IPS-20b (cell line): ENCODE measurements around the gene ADH1C.

Source experiments
- H3K27ac ChIP-seq: one replicate; pipeline ENCODE4 v1.5.1; 2013; ENCODE audit warnings: low read length
- H3K27me3 ChIP-seq: 2 replicates; pipeline ENCODE4 v1.6.1; 2013; ENCODE audit warnings: mild to moderate bottlenecking, low read length, inconsistent platforms; ENCODE audit not compliant: insufficient read depth
- H3K36me3 ChIP-seq: 2 replicates; pipeline ENCODE4 v1.6.1; 2013; ENCODE audit warnings: low read depth, mild to moderate bottlenecking, inconsistent platforms, low read length, moderate library complexity; ENCODE audit not compliant: insufficient read depth
- H3K4me1 ChIP-seq: 2 replicates; pipeline ENCODE4 v1.6.1; 2013; ENCODE audit warnings: mild to moderate bottlenecking, control low read depth, inconsistent platforms, low read length, moderate library complexity; ENCODE audit not compliant: insufficient read depth
- H3K4me3 ChIP-seq: 2 replicates; pipeline ENCODE4 v1.5.1; 2013; ENCODE audit warnings: mild to moderate bottlenecking, low read length, inconsistent platforms
- H3K9ac ChIP-seq: 2 replicates; pipeline ENCODE4 v1.6.1; 2013; ENCODE audit warnings: low read depth, mild to moderate bottlenecking, inconsistent platforms, low read length, moderate library complexity
- H3K9me3 ChIP-seq: 2 replicates; pipeline ENCODE4 v1.6.1; 2013; ENCODE audit warnings: mild to moderate bottlenecking, low read depth, low read length, inconsistent platforms; ENCODE audit not compliant: insufficient read depth

ADH1C gene

DNA sequence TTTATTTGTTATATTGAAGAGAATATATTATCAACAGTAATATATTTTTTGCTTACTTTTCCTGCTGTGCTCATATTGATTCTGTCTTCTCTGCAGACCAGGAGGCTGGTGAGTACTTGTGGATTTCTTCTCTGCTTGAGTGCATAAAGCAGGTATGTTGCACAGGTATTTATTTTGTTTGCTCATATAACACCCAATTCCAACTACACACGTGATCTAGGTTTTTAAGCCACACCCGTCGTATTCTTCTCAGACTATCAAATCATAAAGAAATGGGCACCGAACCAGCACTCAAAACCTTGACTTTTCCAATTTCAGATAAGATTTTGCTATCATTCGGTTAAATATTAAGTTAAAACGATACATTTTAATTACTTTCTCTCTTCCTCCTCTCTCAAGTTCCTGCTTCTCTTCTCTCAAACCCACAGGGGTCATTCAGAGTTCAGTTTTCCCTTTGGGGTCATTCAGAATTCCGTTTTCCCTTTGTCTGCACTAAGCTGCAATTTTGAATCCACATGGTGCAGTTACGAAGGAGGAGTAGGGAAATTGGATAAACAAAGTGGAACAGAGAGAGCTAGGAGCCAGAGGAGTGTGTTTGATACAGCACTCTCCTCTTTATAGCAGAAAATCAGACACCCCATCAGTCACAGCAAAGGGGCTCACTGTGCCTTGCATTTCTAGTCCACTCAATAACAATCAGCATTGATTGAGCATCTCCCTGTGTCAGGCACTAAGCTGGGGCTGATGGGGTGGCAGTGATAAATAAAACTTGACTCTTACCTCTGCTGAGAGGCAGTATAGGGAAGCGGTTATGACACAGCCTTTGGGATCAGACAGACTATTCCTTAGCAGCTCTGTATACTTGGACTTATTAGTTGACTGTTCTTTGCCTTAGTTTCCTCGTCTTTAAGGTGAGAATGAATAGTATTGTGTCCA lies at the start of gene ADH1C:
Gene ADH1C, minus strand, starts transcription at position 145 of the 936 bp plus-strand sequence. Its CDS starts 71 bp downstream, at position 74.
- no peaks in the 10 kb centered on the region for H3K36me3 ChIP-seq
- H3K4me3 ChIP-seq: no peak within 1 kb of the TSS
- no peaks in the 10 kb centered on the region for H3K9me3 ChIP-seq
- no peaks in the 10 kb centered on the region for H3K4me1 ChIP-seq
- H3K9ac ChIP-seq: no peak within 1 kb of the TSS
- H3K27me3 ChIP-seq: no peaks in the 10 kb centered on the region
- H3K27ac ChIP-seq: no peak within 1 kb of the TSS

DNA sequence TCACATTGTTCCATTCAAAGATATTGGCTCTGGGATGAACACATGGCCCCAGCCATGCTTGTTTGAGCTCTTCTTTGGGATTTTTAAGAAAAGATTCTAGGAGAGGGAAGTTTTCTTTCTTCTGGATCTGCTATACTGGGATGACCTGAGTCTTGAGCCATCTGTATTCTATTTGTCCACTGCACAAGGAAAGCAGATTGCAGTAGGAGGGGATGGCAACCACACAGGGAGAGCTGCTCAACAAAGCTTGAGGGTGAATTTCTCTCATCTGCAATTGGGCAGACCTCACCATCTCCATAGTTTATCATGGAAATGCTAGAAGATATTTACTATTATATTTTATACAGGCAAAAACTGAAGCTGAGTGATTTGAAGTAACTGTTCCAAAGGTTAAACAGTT lies 48.3 kb upstream of the ADH1C start:
- Histone ChIP-seq H3K36me3 (no peaks in the 10 kb centered on the region), H3K27ac (no peak overlapping the region), H3K9ac (no peak overlapping the region), H3K4me3 (no peak overlapping the region), H3K27me3 (no peaks in the 10 kb centered on the region), H3K4me1 (peaks cover 12% of the 10 kb centered on the region; the same call in 1 of the 2 replicates), H3K9me3 (peaks cover 4% of the 10 kb centered on the region; the same call in 1 of the 2 replicates)

DNA sequence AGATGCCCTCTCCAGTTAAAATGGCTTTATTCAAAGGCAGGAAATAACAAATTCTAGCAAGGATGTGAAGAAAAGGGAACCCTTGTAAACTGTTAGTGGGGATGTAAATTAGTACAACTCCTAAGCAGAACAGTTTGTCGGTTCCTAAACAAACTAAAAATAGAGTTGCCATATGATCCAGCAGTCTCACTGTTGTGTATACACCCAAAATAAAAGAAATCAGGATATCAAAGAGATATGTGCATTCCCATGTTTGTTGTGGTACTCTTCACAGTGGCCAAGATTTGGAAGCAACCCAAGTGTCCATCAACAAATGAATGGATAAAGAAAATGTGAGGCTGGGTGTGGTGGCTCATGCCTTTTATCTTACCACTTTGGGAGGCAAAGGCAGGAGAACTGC lies 46.5 kb upstream of the ADH1C start:
- Histone ChIP-seq H3K4me3 (no peak overlapping the region), H3K9ac (no peak overlapping the region), H3K27ac (no peak overlapping the region), H3K4me1 (no peaks in the 10 kb centered on the region), H3K9me3 (peaks cover 4% of the 10 kb centered on the region; the same call in 1 of the 2 replicates), H3K36me3 (no peaks in the 10 kb centered on the region), H3K27me3 (no peaks in the 10 kb centered on the region)

DNA sequence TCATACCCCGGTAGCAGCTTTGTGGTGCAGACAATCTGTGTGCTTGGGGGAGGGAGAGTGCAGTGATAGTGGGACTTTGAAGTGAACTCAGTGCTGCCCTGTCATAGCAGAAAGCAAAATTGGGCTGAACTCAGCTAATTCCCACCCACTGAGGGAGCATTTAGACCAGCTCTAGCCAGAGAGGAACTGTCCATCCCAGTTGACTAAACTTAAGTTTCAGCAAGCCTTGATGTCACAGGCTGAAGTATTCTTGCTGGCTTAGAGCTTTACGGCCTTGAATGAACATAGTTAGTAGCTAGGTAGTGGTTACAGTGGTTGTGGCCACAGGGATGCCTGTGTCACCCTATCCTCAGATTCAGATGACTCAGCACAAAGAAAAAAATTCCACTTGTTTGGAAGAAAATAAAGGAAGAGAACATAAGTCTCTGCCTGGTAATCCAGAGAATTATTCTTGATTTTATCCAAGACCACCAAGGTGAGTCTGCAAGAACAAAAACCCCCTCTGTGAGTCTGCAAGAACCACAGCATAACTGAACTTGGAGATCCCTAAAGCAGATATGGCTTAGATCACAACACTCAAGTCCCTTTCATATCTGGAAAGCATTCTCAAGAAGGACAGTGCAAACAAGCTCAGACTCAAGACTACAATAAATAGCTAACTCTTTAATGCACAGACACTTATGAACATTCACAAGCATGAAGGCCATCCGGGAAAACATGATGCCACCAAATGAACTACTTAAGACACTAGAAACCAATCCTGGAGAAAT lies 43.2 kb upstream of the ADH1C start:
- no peaks in the 10 kb centered on the region for H3K4me1 ChIP-seq
- H3K9ac ChIP-seq: no peak overlapping the region
- H3K27me3 ChIP-seq: no peaks in the 10 kb centered on the region
- no peak overlapping the region for H3K27ac ChIP-seq
- H3K36me3 ChIP-seq: no peaks in the 10 kb centered on the region
- H3K9me3 ChIP-seq: peaks cover 7% of the 10 kb centered on the region
- no peak overlapping the region for H3K4me3 ChIP-seq

DNA sequence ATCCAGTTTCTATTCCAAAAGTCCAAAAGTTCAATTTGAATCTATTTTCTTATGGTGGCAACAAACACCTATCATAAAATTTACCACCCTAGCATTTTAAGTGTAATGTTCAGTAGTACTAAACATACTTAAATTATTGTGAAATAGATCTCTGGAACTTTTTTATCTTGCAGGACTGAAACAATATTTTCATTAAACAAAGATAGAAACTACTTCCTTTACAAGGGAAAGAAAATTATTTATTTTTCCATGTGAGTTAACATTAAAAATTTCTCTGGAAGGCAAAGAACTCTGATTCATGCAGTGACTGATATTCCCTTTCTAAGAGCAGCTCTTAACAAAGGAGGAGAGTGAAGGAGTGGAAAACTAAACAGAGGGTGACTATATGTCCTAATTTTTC lies 42.4 kb upstream of the ADH1C start:
- Histone ChIP-seq H3K27me3 (no peaks in the 10 kb centered on the region), H3K4me3 (no peak overlapping the region), H3K27ac (no peak overlapping the region), H3K9me3 (peaks cover 8% of the 10 kb centered on the region), H3K36me3 (no peaks in the 10 kb centered on the region), H3K9ac (no peak overlapping the region), H3K4me1 (no peaks in the 10 kb centered on the region)

DNA sequence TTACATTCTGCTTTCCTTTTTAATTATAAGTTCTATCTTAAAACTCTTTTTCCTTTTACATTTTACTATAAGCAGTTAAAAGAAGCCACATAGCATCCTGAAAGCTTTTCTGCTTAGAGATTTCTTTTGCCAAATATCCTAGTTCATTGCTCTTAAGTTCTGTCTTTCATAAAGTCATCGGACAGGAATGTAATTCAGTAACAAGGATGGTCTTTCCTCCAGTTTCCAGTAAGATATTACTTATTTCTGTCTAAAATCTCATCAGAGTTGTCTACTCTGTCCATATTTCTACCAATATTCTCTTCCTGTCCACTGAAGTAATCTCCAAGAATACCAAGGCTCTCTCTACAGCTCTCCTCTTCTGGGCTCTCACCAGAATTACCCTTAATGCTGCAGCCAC lies 37.5 kb upstream of the ADH1C start:
- Histone ChIP-seq H3K4me1 (no peaks in the 10 kb centered on the region), H3K36me3 (no peaks in the 10 kb centered on the region), H3K27me3 (no peaks in the 10 kb centered on the region), H3K9ac (no peak overlapping the region), H3K27ac (no peak overlapping the region), H3K9me3 (peaks cover 7% of the 10 kb centered on the region; the same call in 1 of the 2 replicates), H3K4me3 (no peak overlapping the region)

DNA sequence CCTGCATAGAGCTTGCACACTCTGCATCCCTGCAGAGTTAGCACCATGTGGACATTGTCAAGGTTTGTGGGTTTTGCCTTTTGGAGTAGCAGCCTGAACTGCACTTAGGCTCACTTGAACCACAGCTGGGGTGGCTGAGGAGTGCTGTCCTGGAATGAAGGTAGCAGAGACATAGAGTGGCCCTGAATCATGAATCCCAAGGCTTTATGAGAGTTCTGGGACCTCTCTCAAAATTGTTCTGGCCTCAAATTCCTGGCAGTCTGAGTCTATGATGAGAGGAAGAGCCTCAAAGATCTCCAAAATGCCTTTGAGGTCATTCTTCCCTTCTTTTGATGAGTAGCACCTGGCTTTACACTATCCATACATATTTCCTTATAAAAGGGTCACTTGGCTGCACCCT lies 37.1 kb upstream of the ADH1C start:
- Histone ChIP-seq H3K27ac (no peak overlapping the region), H3K9ac (no peak overlapping the region), H3K4me1 (no peaks in the 10 kb centered on the region), H3K4me3 (no peak overlapping the region), H3K9me3 (peaks cover 7% of the 10 kb centered on the region; the same call in 1 of the 2 replicates), H3K36me3 (no peaks in the 10 kb centered on the region), H3K27me3 (no peaks in the 10 kb centered on the region)

DNA sequence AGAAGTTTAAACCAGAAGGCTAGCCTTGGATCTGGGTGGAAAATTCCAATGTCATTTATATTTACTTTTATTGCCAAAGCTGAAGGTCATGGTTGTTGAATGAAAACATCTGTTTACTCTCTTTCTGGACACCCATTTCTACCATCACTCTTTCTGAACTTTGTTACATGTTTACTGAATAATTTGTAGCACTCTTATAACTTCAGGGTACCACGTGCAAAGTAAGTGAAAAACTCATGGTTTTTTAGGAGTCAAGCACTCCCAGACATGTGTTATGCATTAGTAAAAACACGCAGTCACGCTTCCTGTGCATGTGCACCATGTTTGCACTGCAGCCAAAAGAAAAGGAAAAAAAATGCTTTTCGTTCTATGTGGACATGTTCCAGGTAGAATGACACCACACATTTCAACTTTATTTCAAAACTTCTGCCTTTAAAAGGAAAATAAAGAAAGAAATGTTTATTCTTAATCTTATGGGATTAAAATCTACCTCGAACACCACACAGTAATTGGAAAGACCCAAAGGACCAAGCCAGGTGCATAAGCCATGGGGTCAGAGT lies 31.4 kb upstream of the ADH1C start:
- H3K27me3 ChIP-seq: no peaks in the 10 kb centered on the region
- H3K27ac ChIP-seq: no peak overlapping the region
- no peaks in the 10 kb centered on the region for H3K4me1 ChIP-seq
- no peaks in the 10 kb centered on the region for H3K36me3 ChIP-seq
- H3K9me3 ChIP-seq: no peaks in the 10 kb centered on the region
- no peak overlapping the region for H3K4me3 ChIP-seq
- H3K9ac ChIP-seq: no peak overlapping the region

DNA sequence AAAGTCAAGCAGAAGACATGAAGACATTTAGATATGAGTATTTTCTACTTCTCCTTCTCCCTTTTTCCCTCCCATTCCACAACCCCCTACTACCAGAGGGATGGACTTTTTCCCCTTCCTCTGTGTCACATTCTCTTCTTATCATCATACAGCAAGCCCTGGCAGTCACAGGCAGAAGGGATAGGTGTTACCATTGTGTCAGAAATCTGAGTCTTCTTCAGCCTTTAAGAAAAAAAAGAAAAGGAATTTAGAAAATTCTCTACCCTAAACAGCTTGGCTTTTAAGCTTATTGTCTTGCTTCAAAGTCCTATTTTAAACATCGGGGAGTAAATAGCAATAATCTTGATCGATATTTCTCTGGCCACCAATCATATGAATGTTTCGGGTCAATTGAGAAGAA lies 30.9 kb upstream of the ADH1C start:
- Histone ChIP-seq H3K27me3 (no peaks in the 10 kb centered on the region), H3K9ac (no peak overlapping the region), H3K36me3 (no peaks in the 10 kb centered on the region), H3K27ac (no peak overlapping the region), H3K9me3 (no peaks in the 10 kb centered on the region), H3K4me3 (no peak overlapping the region), H3K4me1 (no peaks in the 10 kb centered on the region)

DNA sequence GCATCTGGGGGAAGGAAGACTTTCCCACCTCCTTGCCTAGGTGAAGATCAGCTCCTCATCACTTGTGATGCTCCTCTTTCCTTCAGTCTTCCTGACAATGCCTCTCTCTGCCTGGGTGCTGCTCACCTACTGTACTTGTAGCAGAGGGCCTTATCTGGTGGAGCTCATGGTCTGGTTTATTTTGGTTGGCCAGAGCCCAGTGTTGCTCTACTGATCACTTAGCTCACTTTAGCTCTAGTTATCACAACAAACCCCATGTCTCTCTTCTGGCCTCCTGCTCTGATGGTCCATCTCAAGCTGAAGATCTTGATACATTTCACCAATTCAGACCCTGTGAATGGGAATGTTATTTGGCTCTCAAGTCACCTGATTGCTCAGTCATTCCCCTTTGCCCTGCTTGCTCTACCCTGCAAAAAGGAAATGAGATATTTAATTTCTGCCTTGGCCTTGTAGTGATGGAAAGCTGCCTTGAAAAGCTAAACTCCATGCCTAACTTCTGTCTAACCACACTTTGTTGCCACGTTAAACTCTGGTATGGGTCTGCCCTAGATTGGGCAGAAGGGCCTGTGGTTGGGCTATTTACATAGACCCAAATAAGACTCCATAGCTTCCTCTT lies 30.3 kb upstream of the ADH1C start:
- H3K36me3 ChIP-seq: no peaks in the 10 kb centered on the region
- no peak overlapping the region for H3K27ac ChIP-seq
- H3K9ac ChIP-seq: no peak overlapping the region
- no peak overlapping the region for H3K4me3 ChIP-seq
- H3K9me3 ChIP-seq: no peaks in the 10 kb centered on the region
- no peaks in the 10 kb centered on the region for H3K4me1 ChIP-seq
- H3K27me3 ChIP-seq: no peaks in the 10 kb centered on the region

DNA sequence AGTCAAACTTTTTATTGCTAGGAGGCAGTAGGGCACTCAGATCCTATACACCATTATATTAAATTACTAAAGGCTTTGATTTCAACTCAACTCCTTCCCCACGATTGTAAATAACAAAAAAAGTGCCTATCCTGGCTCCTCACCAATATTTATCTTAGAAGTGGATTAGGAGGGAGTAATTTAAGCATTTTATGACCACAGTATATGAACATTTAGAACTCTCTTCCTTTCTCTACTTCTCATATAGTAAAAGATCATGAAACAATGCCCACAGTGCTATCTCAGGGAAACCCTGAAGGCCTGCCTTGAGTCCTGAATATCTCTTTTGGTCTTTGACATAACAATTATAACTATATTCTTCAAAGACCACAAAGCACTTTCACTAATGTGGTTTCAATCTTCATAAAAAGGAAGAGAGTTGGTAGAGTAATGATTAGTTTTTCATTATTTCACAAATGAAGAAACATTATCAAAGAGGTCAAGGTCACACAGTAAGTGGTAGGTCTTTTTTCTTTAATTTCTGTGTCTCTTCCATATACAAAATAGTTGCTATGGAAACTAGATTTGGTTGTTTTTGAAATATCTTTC lies 29.1 kb upstream of the ADH1C start:
- H3K9ac ChIP-seq: no peak overlapping the region
- H3K27me3 ChIP-seq: no peaks in the 10 kb centered on the region
- H3K4me1 ChIP-seq: no peaks in the 10 kb centered on the region
- H3K36me3 ChIP-seq: no peaks in the 10 kb centered on the region
- H3K9me3 ChIP-seq: no peaks in the 10 kb centered on the region
- H3K27ac ChIP-seq: no peak overlapping the region
- no peak overlapping the region for H3K4me3 ChIP-seq
